SJCRH30 (cell line): ENCODE data around the gene ATP8A1. TPM values are rescaled to one million over a fixed set of nuclear protein-coding genes. Genes with fewer than 3 reads are reported as not detected.

Source experiments
- DNase-seq, 2 experiments: peaks; one replicate each; pipeline ENCODE4 v3.0.0-alpha.2; 2015 to 2020
- H3K27ac ChIP-seq: fragments of 250-450 bp; sonication (Bioruptor Pico); 2 replicates; pipeline ENCODE4 v1.5.1; 2020; ENCODE audit warnings: mild to moderate bottlenecking, moderate library complexity
- H3K27me3 ChIP-seq: fragments of 250-450 bp; sonication (Bioruptor Pico); 2 replicates; pipeline ENCODE4 v1.5.1; 2020; ENCODE audit warnings: mild to moderate bottlenecking, moderate library complexity
- H3K36me3 ChIP-seq: fragments of 250-450 bp; sonication (Bioruptor Pico); 2 replicates; pipeline ENCODE4 v1.5.1; 2020; ENCODE audit warnings: mild to moderate bottlenecking, moderate library complexity
- H3K4me1 ChIP-seq: fragments of 250-450 bp; sonication (Bioruptor Pico); 2 replicates; pipeline ENCODE4 v1.5.1; 2020; ENCODE audit warnings: mild to moderate bottlenecking, moderate library complexity
- H3K4me3 ChIP-seq: fragments of 250-450 bp; sonication (Bioruptor Pico); 2 replicates; pipeline ENCODE4 v1.5.1; 2020; ENCODE audit warnings: mild to moderate bottlenecking, moderate library complexity
- H3K9me3 ChIP-seq: fragments of 250-450 bp; sonication (Bioruptor Pico); replicated peaks from 2 replicates; pipeline ENCODE4 v1.5.1; 2020; ENCODE audit warnings: mild to moderate bottlenecking, moderate library complexity
- total RNA-seq: library from RNA; depleted of rRNA; stranded (reverse); fragments of >200 nt; shearing (Covaris generic); gene quantifications from 2 replicates; pipeline ENCODE4 v1.2.3, GENCODE V29; 2014

Gene ATP8A1
- total RNA-seq, 1 experiment from 2014 or later, result 0.20 TPM

DNA sequence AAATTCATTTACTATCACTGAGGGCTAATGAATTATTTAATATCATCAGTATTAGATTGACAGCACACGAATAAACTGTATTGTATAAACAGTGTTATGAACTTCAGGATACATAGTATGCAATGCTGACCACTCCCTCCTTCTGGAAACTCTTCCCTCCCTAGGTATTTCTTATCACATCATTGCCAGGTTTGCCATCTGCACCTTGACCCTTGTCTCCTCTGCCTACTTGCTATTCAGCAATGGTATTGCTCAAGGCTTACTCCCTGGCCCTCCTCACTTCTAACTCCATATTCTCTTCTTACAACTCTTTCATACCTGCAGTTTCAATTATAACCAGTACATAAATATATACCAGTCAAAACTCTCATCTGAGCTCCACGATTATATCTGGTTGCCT is 38.9 kb downstream of the ATP8A1 start:
- H3K9me3 ChIP-seq, result no peaks in the 10 kb centered on the region
- no peaks in the 10 kb centered on the region for H3K27me3 ChIP-seq
- no peaks in the 10 kb centered on the region for H3K4me1 ChIP-seq
- no peaks in the 10 kb centered on the region for H3K36me3 ChIP-seq
- H3K27ac ChIP-seq, result no peak overlapping the region
- DNase-seq, result no peak
- H3K4me3 ChIP-seq, result no peak overlapping the region

DNA sequence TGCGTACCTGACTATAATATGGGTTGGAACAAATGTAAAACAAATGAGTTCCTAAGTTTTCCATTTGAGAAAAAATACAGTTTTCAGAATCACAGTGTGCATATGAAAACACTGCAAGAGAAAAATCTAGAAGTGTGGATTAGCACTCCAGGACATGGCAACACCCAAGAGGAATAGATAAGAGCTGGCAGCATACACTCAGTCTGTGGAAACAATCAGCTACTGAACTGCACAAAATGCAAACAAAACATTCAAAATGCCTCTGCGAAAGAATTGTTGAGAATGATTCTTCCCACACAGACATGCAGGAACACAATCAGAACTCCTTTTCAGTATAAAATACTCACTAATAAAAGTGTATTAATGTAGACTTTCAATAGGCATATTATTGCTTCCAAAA is 39.9 kb downstream of the ATP8A1 start:
- Histone ChIP-seq H3K9me3 (no peaks in the 10 kb centered on the region), H3K4me3 (no peak overlapping the region), H3K27ac (no peak overlapping the region), H3K27me3 (no peaks in the 10 kb centered on the region), H3K4me1 (no peaks in the 10 kb centered on the region), H3K36me3 (no peaks in the 10 kb centered on the region)
- no peak for DNase-seq

DNA sequence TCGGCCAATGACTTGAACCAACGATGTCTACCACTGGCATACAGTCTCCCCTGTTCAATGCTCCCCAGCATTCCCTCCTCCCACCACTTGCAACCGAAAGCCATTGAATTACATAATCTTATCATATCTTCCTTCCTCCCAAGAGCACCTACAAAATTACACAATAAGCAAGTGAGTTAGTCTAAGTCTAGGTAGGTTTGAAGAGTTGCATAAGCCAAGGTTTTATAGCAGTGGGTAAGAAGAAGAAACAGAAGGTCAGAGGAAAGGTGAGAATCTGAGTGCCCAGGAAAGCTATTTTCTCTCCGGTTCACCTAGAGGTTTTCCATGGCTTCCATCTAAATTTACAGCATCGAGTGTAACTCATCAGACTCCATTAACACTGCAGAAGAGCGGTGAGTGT is 40.3 kb downstream of the ATP8A1 start:
- H3K4me1 ChIP-seq, result no peaks in the 10 kb centered on the region
- no peaks in the 10 kb centered on the region for H3K27me3 ChIP-seq
- DNase-seq, result no peak
- H3K36me3 ChIP-seq, result no peaks in the 10 kb centered on the region
- H3K4me3 ChIP-seq, result no peak overlapping the region
- H3K9me3 ChIP-seq, result no peaks in the 10 kb centered on the region
- no peak overlapping the region for H3K27ac ChIP-seq

DNA sequence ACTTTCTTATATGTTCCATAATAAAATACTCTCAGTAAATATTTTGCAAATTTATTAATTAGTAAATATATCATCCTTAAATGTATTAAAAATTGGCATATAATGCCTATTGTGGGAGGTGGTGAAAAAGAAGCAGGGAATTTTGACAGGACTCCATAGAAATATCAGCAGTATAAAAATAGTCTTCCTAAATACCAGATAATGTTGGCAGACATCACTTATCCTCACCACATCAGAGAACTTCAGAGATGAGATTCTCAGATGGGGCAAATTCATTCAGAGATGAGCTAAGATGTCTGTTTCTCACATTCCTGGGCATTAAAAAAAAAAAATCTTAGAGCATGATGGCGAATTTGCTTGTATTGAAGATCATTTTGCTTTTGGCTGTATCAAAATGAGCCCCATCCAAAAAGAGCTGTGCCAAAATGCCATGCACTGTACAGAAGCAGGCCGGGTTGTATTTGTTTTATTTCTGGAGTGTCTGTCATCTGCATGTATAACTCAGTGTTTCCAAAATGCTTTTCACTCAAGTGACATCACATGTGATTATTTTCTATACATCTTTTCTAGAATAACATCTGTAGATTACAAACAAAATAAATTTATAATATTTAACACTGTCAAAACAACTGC is 41.7 kb downstream of the ATP8A1 start:
- DNase-seq, result no peak
- Histone ChIP-seq H3K9me3 (no peaks in the 10 kb centered on the region), H3K4me1 (no peaks in the 10 kb centered on the region), H3K4me3 (no peak overlapping the region), H3K36me3 (no peaks in the 10 kb centered on the region), H3K27ac (no peak overlapping the region), H3K27me3 (no peaks in the 10 kb centered on the region)

DNA sequence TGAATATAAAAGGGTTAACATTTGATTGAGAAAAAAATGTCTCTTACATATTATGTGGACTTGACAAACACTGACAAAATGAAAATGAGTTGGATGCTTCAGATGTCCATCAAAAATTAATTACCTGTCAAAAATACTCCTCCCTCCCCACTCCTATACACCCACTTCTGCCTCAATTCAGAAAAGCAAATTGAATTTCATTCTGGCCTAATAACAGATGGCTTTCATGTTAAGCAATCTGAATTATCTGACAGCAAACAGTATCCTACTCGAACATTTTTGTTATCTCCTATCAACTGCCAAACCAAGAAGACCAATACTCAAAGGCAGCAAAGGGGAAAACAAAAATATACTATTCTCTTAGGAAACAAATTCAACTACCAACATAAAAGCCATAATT is 44.0 kb downstream of the ATP8A1 start:
- Histone ChIP-seq H3K9me3 (no peaks in the 10 kb centered on the region), H3K4me1 (no peaks in the 10 kb centered on the region), H3K27me3 (no peaks in the 10 kb centered on the region), H3K27ac (no peak overlapping the region), H3K4me3 (no peak overlapping the region), H3K36me3 (no peaks in the 10 kb centered on the region)
- no peak for DNase-seq

DNA sequence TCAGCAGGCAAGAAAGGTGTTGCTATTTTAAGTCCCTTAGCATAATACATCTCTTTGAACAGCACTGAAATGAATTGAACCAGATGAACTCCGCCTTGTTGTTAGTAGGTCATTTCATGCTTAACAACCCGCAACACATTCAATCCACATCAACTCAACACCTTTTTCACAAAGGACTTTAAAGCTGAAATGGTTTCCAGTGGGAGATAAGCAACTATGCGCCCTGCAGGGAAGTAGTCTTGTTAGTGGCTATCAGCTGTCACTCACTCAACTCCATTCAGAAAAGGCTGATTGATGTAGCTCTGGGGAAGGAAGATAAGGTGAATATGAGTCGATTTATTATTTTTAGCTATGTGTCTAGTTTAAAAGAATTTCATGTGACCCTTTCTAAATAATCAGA is 46.0 kb downstream of the ATP8A1 start:
- Histone ChIP-seq H3K36me3 (no peaks in the 10 kb centered on the region), H3K4me3 (no peak overlapping the region), H3K27me3 (no peaks in the 10 kb centered on the region), H3K27ac (no peak overlapping the region), H3K9me3 (no peaks in the 10 kb centered on the region), H3K4me1 (no peaks in the 10 kb centered on the region)
- DNase-seq, result no peak

DNA sequence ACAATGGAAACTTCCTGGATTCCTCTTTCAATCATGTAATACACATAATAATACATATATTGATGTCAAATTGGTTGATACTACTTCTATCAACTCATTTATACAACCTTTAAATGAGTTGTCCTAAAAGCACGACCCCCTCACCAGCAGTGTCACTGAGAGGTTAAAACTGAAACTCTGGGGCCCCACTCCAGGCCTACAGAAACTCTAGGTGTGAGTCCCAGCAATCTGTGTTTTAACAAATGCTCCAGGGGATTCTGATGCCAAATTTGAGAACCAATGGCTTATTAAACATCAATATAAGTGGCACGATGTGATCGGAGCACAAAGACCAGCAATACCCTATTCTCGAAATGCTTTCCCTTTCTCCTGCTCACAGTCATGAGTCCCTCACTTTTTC is 47.9 kb downstream of the ATP8A1 start:
- no peaks in the 10 kb centered on the region for H3K9me3 ChIP-seq
- DNase-seq, result no peak

DNA sequence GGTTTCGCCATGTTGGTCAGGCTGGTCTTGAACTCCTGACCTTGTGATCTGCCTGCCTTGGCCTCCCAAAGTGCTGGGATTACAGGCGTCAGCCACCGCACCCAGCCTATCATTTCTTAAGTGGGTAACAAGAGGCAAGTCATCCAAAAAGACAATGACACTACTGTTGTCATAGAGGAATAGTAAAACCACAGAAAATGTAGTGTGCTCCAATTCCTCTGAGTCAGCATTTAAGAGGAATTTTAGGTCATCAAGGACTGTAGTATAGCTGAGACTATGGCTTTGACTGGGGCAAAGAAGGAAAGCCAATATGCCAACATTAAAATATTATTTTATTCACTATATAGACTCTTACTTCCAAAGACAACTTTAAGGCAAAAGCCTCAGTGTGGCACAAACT is 48.4 kb downstream of the ATP8A1 start:
- no peak overlapping the region for H3K27ac ChIP-seq
- peak in 1 of 2 experiments; percentile 6 for DNase-seq

More for the DNA sequence above, 47.9 kb downstream of the ATP8A1 start:
- Histone ChIP-seq H3K4me1 (no peaks in the 10 kb centered on the region), H3K4me3 (no peak overlapping the region), H3K27ac (no peak overlapping the region), H3K36me3 (no peaks in the 10 kb centered on the region), H3K27me3 (no peaks in the 10 kb centered on the region)

DNA sequence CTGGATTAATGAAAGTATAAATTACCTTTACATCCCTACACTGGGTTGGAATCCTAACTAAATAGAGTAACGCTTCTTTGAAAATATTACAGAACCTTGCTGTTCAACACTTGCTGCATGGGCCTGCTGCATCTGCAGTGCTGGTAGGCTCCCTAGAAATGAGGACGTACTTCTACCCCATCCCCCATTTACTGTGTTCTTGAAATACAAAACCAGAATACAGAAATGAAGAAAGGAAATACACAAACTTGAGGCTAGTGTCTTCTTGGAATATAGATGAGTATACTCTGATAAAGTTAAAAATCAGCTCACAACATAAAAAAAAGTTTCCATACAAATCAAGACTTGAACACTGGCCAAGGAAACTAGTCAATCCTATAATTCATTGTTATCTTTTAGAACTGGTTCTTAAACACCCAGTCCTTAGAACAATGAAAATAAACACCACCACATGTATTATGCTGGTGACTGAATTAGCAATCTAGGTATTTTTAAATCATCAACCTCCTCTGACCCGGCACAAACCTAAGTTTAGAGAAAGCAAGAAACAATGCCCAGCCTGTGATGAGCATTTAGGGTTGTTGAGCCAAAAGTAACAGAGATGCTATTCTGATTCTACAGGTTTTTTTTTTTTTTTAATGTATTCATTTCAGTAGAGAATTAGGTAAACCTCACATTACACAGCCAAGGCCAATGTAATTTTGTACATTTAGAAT is 49.7 kb downstream of the ATP8A1 start:
- H3K27ac ChIP-seq, result no peak overlapping the region
- H3K4me1 ChIP-seq, result no peaks in the 10 kb centered on the region
- no peaks in the 10 kb centered on the region for H3K27me3 ChIP-seq
- H3K4me3 ChIP-seq, result no peak overlapping the region
- no peaks in the 10 kb centered on the region for H3K9me3 ChIP-seq
- no peaks in the 10 kb centered on the region for H3K36me3 ChIP-seq
- DNase-seq, result no peak

More for the DNA sequence above, 48.4 kb downstream of the ATP8A1 start:
- Histone ChIP-seq H3K36me3 (no peaks in the 10 kb centered on the region), H3K4me1 (no peaks in the 10 kb centered on the region), H3K4me3 (no peak overlapping the region), H3K27me3 (no peaks in the 10 kb centered on the region), H3K9me3 (no peaks in the 10 kb centered on the region)

DNA sequence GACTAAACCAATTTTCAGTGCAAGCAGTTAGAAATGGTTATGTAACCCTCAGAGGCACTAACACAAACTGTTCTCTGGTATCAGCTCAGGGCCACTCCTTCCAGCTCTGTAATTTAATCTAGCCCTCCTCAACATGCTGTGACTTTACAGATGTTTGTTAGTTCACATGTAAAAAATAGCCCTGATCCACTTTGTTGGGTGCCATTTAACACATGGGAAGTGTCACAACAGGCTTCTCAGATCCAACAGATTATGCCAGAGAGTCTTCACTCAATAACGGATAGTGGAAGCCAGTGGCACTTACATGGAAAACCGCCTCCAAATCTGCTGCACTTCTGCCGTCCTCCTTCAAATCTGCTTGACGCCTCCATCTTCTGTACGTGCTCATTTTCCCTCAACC is 51.6 kb downstream of the ATP8A1 start:
- Histone ChIP-seq H3K4me1 (no peaks in the 10 kb centered on the region), H3K36me3 (no peaks in the 10 kb centered on the region), H3K27ac (no peak overlapping the region), H3K4me3 (no peak overlapping the region), H3K9me3 (no peaks in the 10 kb centered on the region), H3K27me3 (no peaks in the 10 kb centered on the region)
- DNase-seq, result no peak

DNA sequence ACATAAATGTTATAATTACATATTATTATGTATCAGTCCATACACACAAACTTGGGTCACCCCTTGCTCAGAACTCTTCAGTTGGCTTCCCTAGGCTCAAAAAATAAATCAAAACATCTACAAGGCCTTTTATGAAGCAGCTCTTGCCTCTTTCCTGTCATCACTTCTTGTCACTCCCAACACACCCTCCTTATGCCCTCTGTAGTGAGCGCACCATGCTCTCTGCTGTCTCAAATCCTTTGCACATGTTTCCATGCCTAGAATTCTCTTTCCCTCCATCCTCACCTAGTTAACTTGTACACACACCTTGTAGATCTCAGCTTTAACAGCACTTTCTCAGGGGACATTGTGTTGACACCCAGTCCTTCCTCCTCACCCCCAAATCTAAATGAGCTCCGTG is 53.0 kb downstream of the ATP8A1 start:
- DNase-seq, result no peak
- Histone ChIP-seq H3K36me3 (no peaks in the 10 kb centered on the region), H3K27ac (no peak overlapping the region), H3K27me3 (no peaks in the 10 kb centered on the region), H3K4me1 (no peaks in the 10 kb centered on the region), H3K4me3 (no peak overlapping the region), H3K9me3 (no peaks in the 10 kb centered on the region)

DNA sequence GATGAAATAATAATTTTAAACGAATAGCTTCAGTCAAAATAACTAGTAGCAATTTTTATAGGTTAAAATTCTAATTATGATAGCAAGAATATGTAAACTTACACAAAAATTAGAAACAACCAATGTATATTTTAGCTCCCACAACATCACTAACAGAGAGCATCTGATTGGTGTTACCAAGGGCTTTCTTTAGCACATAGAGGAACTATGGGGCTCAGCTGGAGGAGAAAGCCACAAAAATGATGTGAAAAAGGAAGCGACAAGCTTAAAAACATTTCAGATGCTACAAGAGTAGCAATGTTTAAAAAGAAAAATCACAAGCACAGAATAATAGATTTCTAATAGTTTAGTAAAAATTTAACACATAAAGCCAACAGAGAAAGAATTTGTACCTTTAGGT is 56.3 kb downstream of the ATP8A1 start:
- Histone ChIP-seq H3K27me3 (no peaks in the 10 kb centered on the region), H3K36me3 (no peaks in the 10 kb centered on the region), H3K4me3 (no peak overlapping the region), H3K4me1 (no peaks in the 10 kb centered on the region), H3K9me3 (no peaks in the 10 kb centered on the region), H3K27ac (no peak overlapping the region)
- no peak for DNase-seq

DNA sequence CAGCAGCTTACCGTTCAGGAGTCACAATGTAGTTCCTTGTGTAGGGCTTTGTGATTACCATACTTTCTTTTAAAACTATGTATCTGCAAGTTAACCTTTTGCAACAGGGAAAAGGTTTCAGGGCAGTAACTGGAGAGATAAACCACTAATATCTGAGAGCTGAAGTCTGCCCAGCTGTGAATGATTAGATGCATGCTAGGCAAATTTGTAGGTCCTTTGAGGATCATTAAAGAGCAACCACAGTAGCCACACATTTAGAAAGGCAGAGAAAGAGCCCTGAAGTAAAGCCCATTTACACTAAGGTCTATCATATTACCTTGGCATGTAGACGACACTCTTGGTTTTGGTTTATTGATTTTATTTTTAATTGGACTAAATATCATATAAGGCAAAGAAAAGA is 60.0 kb downstream of the ATP8A1 start:
- Histone ChIP-seq H3K36me3 (no peaks in the 10 kb centered on the region), H3K4me3 (no peak overlapping the region), H3K27ac (no peak overlapping the region), H3K4me1 (no peaks in the 10 kb centered on the region), H3K9me3 (no peaks in the 10 kb centered on the region), H3K27me3 (no peaks in the 10 kb centered on the region)
- no peak for DNase-seq

DNA sequence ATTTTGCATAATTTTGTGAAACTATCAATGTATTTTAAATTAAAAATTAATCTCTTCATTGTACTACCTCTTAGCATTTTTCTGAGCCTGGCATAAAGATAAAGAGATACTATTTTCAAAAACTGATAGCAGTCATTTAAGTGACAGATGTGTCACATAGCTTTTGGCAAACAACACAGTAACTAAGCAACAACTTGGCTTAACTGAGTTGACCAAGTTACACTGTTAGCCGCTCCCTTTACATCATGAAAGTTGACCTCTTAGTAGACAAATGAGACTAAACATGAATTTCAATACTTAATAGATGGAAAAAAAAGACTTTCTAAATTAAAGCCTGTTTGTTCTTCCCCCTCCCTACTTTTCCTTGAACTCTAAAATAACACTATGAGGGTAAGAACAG is 62.0 kb downstream of the ATP8A1 start:
- Histone ChIP-seq H3K4me3 (no peak overlapping the region), H3K36me3 (no peaks in the 10 kb centered on the region), H3K9me3 (no peaks in the 10 kb centered on the region), H3K27me3 (no peaks in the 10 kb centered on the region), H3K27ac (no peak overlapping the region), H3K4me1 (no peaks in the 10 kb centered on the region)
- DNase-seq, result no peak

DNA sequence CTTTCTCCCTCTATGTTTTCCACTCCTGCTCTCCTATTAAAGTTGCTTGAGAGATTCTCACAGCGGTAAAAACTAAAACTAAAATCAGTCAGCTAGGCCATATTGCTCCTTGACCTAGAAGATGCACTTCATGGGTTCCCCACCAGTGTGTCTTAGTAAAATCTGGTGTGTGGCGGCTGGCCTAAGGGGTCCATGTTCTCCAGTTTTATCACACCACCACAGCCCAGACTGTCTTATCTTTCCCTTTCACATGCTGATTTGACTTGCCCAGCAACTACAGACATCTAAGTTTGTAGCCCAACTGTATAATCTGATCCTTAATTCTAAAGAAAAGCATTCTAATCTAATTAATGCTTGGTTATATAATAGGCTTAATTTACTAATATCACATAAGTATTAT is 68.0 kb downstream of the ATP8A1 start:
- Histone ChIP-seq H3K27me3 (no peaks in the 10 kb centered on the region), H3K9me3 (no peaks in the 10 kb centered on the region), H3K4me3 (no peak overlapping the region), H3K27ac (no peak overlapping the region), H3K4me1 (no peaks in the 10 kb centered on the region), H3K36me3 (no peaks in the 10 kb centered on the region)
- no peak for DNase-seq

DNA sequence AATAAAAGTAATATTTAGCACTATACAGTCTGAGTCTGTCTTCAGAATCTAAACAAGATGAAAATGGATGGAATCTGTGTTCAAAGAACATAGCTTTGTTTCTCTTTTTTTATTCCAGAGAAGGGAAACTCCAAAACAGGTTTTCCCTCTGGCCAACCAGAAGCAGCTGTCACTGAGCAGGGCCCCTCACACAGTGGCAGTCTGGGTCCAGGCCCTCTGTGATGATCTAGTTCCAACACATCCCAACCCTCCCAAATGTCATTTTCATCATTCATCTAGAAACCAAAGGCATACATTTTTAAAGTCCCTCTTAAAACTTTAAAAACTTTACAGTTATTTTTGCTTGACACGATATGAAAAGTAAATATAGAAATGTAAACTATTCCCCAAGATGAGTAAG is 70.1 kb downstream of the ATP8A1 start:
- H3K27me3 ChIP-seq, result no peaks in the 10 kb centered on the region
- no peak overlapping the region for H3K27ac ChIP-seq
- DNase-seq, result no peak
- H3K4me3 ChIP-seq, result no peak overlapping the region
- no peaks in the 10 kb centered on the region for H3K9me3 ChIP-seq
- no peaks in the 10 kb centered on the region for H3K4me1 ChIP-seq
- no peaks in the 10 kb centered on the region for H3K36me3 ChIP-seq
